Adipocyte (in vitro differentiated cells): ENCODE results near the gene TIAM1.

Experiments
- DNase-seq: peaks from one replicate; pipeline ENCODE4 v3.0.0-alpha.2; 2015; ENCODE audit warnings: low read depth
- H3K27me3 ChIP-seq: replicated peaks from 2 replicates; pipeline ENCODE4 v1.7.0; 2013; ENCODE audit warnings: mild to moderate bottlenecking, low read length, moderate library complexity; ENCODE audit not compliant: control insufficient read depth, insufficient read depth
- H3K36me3 ChIP-seq: 2 replicates; pipeline ENCODE4 v1.7.0; 2013; ENCODE audit warnings: low read length, mild to moderate bottlenecking, moderate library complexity; ENCODE audit not compliant: control insufficient read depth, insufficient read depth, severe bottlenecking
- H3K4me1 ChIP-seq: 2 replicates; pipeline ENCODE4 v1.7.0; 2013; ENCODE audit warnings: mild to moderate bottlenecking, low read length, moderate library complexity; ENCODE audit not compliant: control insufficient read depth, insufficient read depth
- H3K4me3 ChIP-seq: 2 replicates; pipeline ENCODE4 v1.7.0; 2013; ENCODE audit warnings: mild to moderate bottlenecking, low read length, moderate library complexity
- H3K9ac ChIP-seq: 2 replicates; pipeline ENCODE4 v1.7.0; 2013; ENCODE audit warnings: mild to moderate bottlenecking, low read length, moderate library complexity
- H3K9me3 ChIP-seq: 2 replicates; pipeline ENCODE4 v1.7.0; 2013; ENCODE audit warnings: mild to moderate bottlenecking, low read length, moderate library complexity; ENCODE audit not compliant: control insufficient read depth

TIAM1 gene

DNA sequence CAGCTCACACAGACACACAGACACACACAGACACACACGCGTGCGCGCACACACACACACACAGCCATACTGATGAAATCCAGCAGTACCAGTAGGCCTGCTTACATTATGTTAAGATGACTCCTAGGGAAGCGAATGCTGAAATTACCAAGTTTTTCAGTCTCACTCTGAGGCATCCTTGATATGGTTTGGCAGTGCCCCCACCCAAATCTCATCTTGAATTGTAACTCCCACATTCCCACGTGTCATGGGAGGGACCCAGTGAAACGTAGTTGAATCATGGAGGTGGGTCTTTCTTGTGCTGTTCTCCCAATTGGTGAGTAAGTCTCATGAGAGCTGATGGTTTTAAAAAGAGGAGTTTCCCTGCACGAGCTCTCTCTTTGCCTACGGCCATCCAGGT is 64.1 kb downstream of the TIAM1 start:
- peaks cover 18% of the 10 kb centered on the region for H3K4me1 ChIP-seq

GRCh38 chr21:31279214-31279613 is 64.8 kb downstream of the TIAM1 start:
- DNase-seq, result no peak
- peaks cover 18% of the 10 kb centered on the region for H3K4me1 ChIP-seq
- no peaks in the 10 kb centered on the region for H3K36me3 ChIP-seq
- H3K4me3 ChIP-seq, result no peak overlapping the region
- H3K9ac ChIP-seq, result no peak overlapping the region
- H3K27me3 ChIP-seq, result no peaks in the 10 kb centered on the region
- no peaks in the 10 kb centered on the region for H3K9me3 ChIP-seq

More for the DNA sequence above, 64.1 kb downstream of the TIAM1 start:
- Histone ChIP-seq H3K9me3 (no peaks in the 10 kb centered on the region), H3K27me3 (no peaks in the 10 kb centered on the region), H3K4me3 (no peak overlapping the region), H3K36me3 (no peaks in the 10 kb centered on the region), H3K9ac (no peak overlapping the region)
- DNase-seq, result no peak

GRCh38 chr21:31278511-31279130 is 65.4 kb downstream of the TIAM1 start:
- Histone ChIP-seq H3K27me3 (no peaks in the 10 kb centered on the region), H3K36me3 (no peaks in the 10 kb centered on the region), H3K9ac (no peak overlapping the region), H3K9me3 (no peaks in the 10 kb centered on the region), H3K4me1 (peaks cover 12% of the 10 kb centered on the region), H3K4me3 (no peak overlapping the region)
- no peak for DNase-seq

DNA sequence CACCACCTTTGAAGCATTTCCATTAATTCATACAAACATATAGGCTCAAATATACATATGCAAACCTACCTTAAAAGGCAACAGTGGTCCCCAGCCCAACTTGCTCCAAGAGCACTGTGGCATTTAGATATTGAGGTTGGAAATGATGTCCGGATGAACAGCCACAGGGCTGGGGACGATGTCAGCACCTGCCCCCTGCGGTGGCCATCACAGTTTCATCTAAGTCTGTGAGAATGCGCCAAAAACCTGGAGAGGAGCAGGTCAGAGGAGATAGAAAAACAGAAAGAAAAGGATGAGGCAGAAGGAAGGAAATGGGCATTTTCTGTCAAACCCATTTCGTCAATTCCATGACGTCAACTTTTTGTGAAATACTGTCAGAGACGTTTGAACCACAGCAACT is 67.4 kb downstream of the TIAM1 start:
- Histone ChIP-seq H3K4me1 (no peaks in the 10 kb centered on the region), H3K9ac (no peak overlapping the region)
- no peak for DNase-seq

DNA sequence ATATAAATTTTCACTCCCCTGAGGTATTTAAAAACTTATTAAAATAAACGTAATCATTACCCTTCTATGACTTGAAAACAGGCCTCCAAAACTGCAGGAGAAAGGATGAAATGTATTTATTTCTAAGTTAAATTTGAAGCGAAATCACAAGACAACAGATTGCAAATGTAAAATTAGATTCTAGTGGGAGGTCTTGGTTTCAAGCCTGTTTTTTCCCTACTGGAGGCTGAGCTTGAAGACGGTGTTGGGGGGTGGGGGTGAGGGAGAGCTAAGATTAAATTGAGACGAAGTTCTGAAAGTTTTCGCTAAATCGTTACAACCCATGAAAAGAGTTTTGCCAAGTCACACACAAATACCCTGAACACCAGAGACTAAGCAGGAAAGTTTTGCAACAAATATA is 68.2 kb downstream of the TIAM1 start:
- Histone ChIP-seq H3K27me3 (no peaks in the 10 kb centered on the region), H3K9ac (no peak overlapping the region), H3K4me1 (no peaks in the 10 kb centered on the region), H3K36me3 (no peaks in the 10 kb centered on the region), H3K9me3 (no peaks in the 10 kb centered on the region), H3K4me3 (no peak overlapping the region)
- DNase-seq, result no peak

More for the DNA sequence above, 67.4 kb downstream of the TIAM1 start:
- Histone ChIP-seq H3K36me3 (no peaks in the 10 kb centered on the region), H3K4me3 (no peak overlapping the region), H3K27me3 (no peaks in the 10 kb centered on the region), H3K9me3 (no peaks in the 10 kb centered on the region)

DNA sequence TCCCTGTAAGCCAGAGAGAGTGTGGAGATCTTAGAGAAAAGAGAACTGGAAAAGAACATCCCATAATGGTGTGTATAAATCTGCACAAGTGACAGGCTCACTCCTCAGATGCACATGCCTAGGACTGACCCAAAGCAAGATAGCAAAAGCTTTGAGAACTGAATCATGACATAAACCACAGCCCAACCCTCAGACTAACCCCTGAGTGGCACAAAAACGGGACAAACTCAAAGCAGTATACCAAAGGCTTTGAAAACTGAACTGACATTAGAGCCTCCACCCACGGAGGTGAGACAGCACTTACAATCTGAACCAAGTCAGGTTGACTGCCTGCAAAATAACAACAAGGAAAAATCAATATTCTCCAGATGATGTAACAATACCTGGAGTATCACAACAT is 70.8 kb downstream of the TIAM1 start:
- H3K4me1 ChIP-seq, result no peaks in the 10 kb centered on the region
- H3K9ac ChIP-seq, result no peak overlapping the region
- no peaks in the 10 kb centered on the region for H3K9me3 ChIP-seq
- no peak overlapping the region for H3K4me3 ChIP-seq
- no peak for DNase-seq
- H3K27me3 ChIP-seq, result no peaks in the 10 kb centered on the region
- H3K36me3 ChIP-seq, result no peaks in the 10 kb centered on the region

GRCh38 chr21:31268090-31268489 is 76.0 kb downstream of the TIAM1 start:
- Histone ChIP-seq H3K36me3 (no peaks in the 10 kb centered on the region), H3K4me1 (peaks cover 15% of the 10 kb centered on the region), H3K9me3 (no peaks in the 10 kb centered on the region), H3K4me3 (no peak overlapping the region), H3K9ac (no peak overlapping the region), H3K27me3 (peaks cover 3% of the 10 kb centered on the region)
- no peak for DNase-seq

- no peak overlapping the region for H3K4me3 ChIP-seq
- no peaks in the 10 kb centered on the region for H3K9me3 ChIP-seq
- H3K36me3 ChIP-seq, result no peaks in the 10 kb centered on the region
- H3K27me3 ChIP-seq, result peaks cover 3% of the 10 kb centered on the region
- H3K4me1 ChIP-seq, result peaks cover 17% of the 10 kb centered on the region
- no peak overlapping the region for H3K9ac ChIP-seq
- no peak for DNase-seq
These were observed 76.4 kb downstream of the TIAM1 start for GRCh38 chr21:31267644-31268043.

- DNase-seq, result no peak
- H3K9me3 ChIP-seq, result no peaks in the 10 kb centered on the region
These were observed 77.8 kb downstream of the TIAM1 start for GRCh38 chr21:31266241-31266640.

DNA sequence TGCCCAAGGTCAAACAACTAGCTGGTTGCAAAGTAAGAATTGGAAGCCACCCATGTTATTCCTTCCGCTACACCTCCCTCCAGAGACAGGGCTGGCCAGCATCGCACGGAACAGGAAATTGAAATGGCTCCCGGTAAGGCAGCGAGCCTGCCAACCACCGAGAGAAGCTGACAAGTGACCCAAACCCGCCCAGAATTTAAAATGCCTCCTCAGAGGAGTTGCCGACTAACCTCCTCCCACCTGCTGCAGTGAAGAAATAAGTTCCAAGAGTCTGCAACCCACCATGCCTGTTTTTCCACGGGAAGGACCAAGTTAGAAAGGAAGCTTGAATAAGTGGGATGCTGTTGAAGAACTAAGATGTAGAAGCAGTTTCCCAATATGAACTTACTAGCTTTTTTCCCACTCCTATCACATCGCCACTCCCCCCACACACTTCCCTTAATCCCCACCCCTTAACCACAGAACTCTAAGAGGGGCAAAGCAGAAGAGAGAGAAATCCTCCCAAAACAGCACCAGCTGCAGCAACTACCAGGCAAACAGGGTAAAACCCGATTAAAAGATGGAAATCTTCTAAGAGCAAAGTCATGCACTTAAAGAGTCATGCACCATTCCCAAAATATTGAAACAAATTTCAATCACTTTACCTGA is 78.6 kb downstream of the TIAM1 start:
- Histone ChIP-seq H3K36me3 (no peaks in the 10 kb centered on the region), H3K9me3 (no peaks in the 10 kb centered on the region), H3K9ac (no peak overlapping the region), H3K4me1 (peaks cover 31% of the 10 kb centered on the region), H3K4me3 (peak overlapping the region; percentile 64), H3K27me3 (peaks cover 3% of the 10 kb centered on the region)
- no peak for DNase-seq

More at GRCh38 chr21:31266241-31266640, 77.8 kb downstream of the TIAM1 start:
- peaks cover 24% of the 10 kb centered on the region for H3K4me1 ChIP-seq
- no peak overlapping the region for H3K9ac ChIP-seq
- H3K36me3 ChIP-seq, result no peaks in the 10 kb centered on the region
- H3K27me3 ChIP-seq, result peaks cover 3% of the 10 kb centered on the region
- peak overlapping the region; percentile 47 for H3K4me3 ChIP-seq

DNA sequence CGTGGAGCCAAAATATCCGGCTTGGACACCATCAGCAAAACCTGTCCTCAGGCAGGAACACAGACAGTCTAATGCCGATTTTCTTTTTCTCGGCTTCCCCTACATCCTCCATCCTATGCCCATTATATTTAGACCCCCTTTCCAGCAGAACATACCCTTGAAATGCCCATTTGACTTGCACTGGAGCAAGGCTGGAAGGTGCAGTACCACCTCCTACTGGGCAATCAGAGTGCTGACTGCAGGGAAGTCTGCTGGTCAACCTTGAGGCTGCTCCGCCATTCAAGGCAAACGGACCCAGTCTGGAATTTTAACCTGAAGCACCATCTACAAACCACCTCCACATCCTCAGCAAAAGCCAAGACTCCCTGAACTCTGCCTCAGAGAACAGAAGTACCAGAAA is 79.5 kb downstream of the TIAM1 start:
- Histone ChIP-seq H3K4me3 (no peak overlapping the region), H3K9me3 (no peaks in the 10 kb centered on the region), H3K9ac (no peak overlapping the region), H3K36me3 (no peaks in the 10 kb centered on the region), H3K4me1 (peaks cover 34% of the 10 kb centered on the region), H3K27me3 (peaks cover 3% of the 10 kb centered on the region)
- DNase-seq, result no peak

- H3K4me1 ChIP-seq, result peaks cover 34% of the 10 kb centered on the region
- DNase-seq, result no peak
- no peaks in the 10 kb centered on the region for H3K27me3 ChIP-seq
These were observed 81.3 kb downstream of the TIAM1 start for GRCh38 chr21:31262728-31263127.

More at GRCh38 chr21:31262728-31263127, 81.3 kb downstream of the TIAM1 start:
- Histone ChIP-seq H3K9me3 (no peaks in the 10 kb centered on the region), H3K36me3 (no peaks in the 10 kb centered on the region), H3K9ac (no peak overlapping the region), H3K4me3 (no peak overlapping the region)
